PFSK-1 (cell line): Measurements from ENCODE around the gene OAF. TPM values are rescaled to one million over a fixed set of nuclear protein-coding genes. Genes with fewer than 3 reads are reported as not detected.

Experiments
- FOXP2 ChIP-seq: optimal IDR thresholded peaks from 2 replicates; pipeline ENCODE3; 2011; ENCODE audit warnings: borderline replicate concordance, control low read depth, inconsistent platforms; ENCODE audit not compliant: insufficient read depth; ENCODE audit errors: extremely low read length, extremely low read depth
- POLR2AphosphoS5 ChIP-seq: IDR thresholded peaks from 2 replicates; pipeline ENCODE4 v1.6.1; 2012; ENCODE audit warnings: low read depth, mild to moderate bottlenecking, control low read depth, low read length, moderate library complexity
- REST ChIP-seq, 2 experiments: IDR thresholded peaks; 2 replicates each; pipeline versions ENCODE4 v1.6.1 to v1.8.0; 2011 to 2012; ENCODE audit warnings: low read depth in 2 of 2, low read length in 2 of 2, control low read depth in 1 of 2, inconsistent platforms in 1 of 2, mild to moderate bottlenecking in 1 of 2, moderate library complexity in 1 of 2; ENCODE audit not compliant: insufficient read depth in 1 of 2
- SIN3A ChIP-seq: IDR thresholded peaks from 2 replicates; pipeline ENCODE4 v1.6.1; 2012; ENCODE audit warnings: mild to moderate bottlenecking, low read length, moderate library complexity, borderline replicate concordance; ENCODE audit not compliant: insufficient read depth
- TAF1 ChIP-seq: IDR thresholded peaks from 2 replicates; pipeline ENCODE4 v1.6.1; 2012; ENCODE audit warnings: low read length, control low read depth, borderline replicate concordance; ENCODE audit not compliant: insufficient read depth
- polyA plus RNA-seq: library from polyadenylated mRNA; unstranded; fragments of >200 nt; gene quantifications from one replicate; pipeline ENCODE4 v1.2.1, GENCODE V29; 2012; ENCODE audit warnings: low read depth, missing spikeins; ENCODE audit not compliant: insufficient read length

The OAF gene
- 94.2 TPM for polyA plus RNA-seq

- TF ChIP-seq POLR2AphosphoS5 = no peak
- TF ChIP-seq TAF1 = peak; percentile 47; the same call in 1 of the 2 replicates
- peak; percentile 33 for TF ChIP-seq FOXP2
- 0 out of 2 replicates have a peak, but pooled peaks have one; percentile 73 for TF ChIP-seq SIN3A
- TF ChIP-seq REST (IDR thresholded peaks at IDR 0.05; ENCODE audit: insufficient read depth in 1 of 2, low read depth in 2 of 2, low read length in 2 of 2) = peak; percentile 27 to 28; a peak in 1 of 4 replicates
Measured at GRCh38 chr11:120210626-120211521, at the start of gene OAF. Gene OAF (plus strand): TSS chr11:120211032. CDS start chr11:120211280, 248 bp downstream.

GRCh38 chr11:120167659-120168058, 43.2 kb upstream of the OAF start:
- TF ChIP-seq SIN3A = no peak
- TF ChIP-seq REST (IDR thresholded peaks at IDR 0.05; ENCODE audit: insufficient read depth in 1 of 2, low read depth in 2 of 2, low read length in 2 of 2) = no peak
- no peak for TF ChIP-seq TAF1
- no peak for TF ChIP-seq FOXP2
- TF ChIP-seq POLR2AphosphoS5 = no peak

GRCh38 chr11:120168108-120168959, 42.5 kb upstream of the OAF start:
- TF ChIP-seq TAF1 = no peak
- no peak for TF ChIP-seq FOXP2
- TF ChIP-seq REST (IDR thresholded peaks at IDR 0.05; ENCODE audit: insufficient read depth in 1 of 2, low read depth in 2 of 2, low read length in 2 of 2) = no peak
- no peak for TF ChIP-seq POLR2AphosphoS5
- TF ChIP-seq SIN3A = no peak

GRCh38 chr11:120168960-120169681, 41.7 kb upstream of the OAF start:
- 0 out of 4 replicates have a peak, but pooled peaks of 1 of the 2 experiments have one; percentile 26 for TF ChIP-seq REST (IDR thresholded peaks at IDR 0.05; ENCODE audit: insufficient read depth in 1 of 2, low read depth in 2 of 2, low read length in 2 of 2)
- no peak for TF ChIP-seq SIN3A
- peak; percentile 90 for TF ChIP-seq FOXP2
- TF ChIP-seq POLR2AphosphoS5 = no peak
- TF ChIP-seq TAF1 = no peak
